Measurements from ENCODE around the gene ETFBKMT.
"Not testable (repeated sequence)": the region's sequence is repeated elsewhere in the genome, so short reads cannot be mapped to it uniquely, and the experiment has no call there.

The ETFBKMT gene

GRCh38 chr12:31718542-31719198 is 59.2 kb downstream of the ETFBKMT start:
- not testable (repeated sequence) for DNase-seq (ENCODE audit: low spot score)

- no peak for DNase-seq (ENCODE audit: low spot score)
Observed at GRCh38 chr12:31722580-31722979, 63.1 kb downstream of the ETFBKMT start.
